Measurements from ENCODE around the gene TMEM120B.

DNA sequence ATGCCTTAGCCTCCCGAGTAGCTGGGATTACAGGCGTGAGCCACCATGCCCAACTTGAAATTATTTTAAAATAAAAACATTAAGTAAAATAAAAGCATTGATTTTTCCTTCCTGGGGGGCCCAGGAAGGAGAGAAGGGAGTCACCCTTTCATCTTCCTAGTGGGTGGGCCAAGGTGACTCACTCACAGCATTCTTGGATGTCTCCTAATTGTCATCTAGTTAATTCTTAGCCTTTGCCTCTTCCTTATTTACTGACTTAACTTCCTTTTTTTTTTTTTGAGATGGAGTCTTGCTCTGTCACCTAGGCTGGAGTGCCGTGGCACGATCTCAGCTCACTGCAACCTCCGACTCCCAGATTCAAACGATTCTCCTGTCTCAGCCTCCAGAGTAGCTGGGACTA lies 29.2 kb downstream of the TMEM120B start:
- TF ChIP-seq, protein P1, sequence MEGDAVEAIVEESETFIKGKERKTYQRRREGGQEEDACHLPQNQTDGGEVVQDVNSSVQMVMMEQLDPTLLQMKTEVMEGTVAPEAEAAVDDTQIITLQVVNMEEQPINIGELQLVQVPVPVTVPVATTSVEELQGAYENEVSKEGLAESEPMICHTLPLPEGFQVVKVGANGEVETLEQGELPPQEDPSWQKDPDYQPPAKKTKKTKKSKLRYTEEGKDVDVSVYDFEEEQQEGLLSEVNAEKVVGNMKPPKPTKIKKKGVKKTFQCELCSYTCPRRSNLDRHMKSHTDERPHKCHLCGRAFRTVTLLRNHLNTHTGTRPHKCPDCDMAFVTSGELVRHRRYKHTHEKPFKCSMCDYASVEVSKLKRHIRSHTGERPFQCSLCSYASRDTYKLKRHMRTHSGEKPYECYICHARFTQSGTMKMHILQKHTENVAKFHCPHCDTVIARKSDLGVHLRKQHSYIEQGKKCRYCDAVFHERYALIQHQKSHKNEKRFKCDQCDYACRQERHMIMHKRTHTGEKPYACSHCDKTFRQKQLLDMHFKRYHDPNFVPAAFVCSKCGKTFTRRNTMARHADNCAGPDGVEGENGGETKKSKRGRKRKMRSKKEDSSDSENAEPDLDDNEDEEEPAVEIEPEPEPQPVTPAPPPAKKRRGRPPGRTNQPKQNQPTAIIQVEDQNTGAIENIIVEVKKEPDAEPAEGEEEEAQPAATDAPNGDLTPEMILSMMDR (conservative IDR thresholded peaks at IDR 0.05; ENCODE audit: low read length): no peak
- TF ChIP-seq EZH2phosphoT487 (IDR thresholded peaks at IDR 0.05; ENCODE audit: borderline replicate concordance): no peak
